Measurements from ENCODE around the gene SNRPA.
A peak's percentile ranks its signal among the peaks of the same experiment; 100 is the strongest.
"Not testable (repeated sequence)": the region's sequence is repeated elsewhere in the genome, so short reads cannot be mapped to it uniquely, and the experiment has no call there.

Gene SNRPA

DNA sequence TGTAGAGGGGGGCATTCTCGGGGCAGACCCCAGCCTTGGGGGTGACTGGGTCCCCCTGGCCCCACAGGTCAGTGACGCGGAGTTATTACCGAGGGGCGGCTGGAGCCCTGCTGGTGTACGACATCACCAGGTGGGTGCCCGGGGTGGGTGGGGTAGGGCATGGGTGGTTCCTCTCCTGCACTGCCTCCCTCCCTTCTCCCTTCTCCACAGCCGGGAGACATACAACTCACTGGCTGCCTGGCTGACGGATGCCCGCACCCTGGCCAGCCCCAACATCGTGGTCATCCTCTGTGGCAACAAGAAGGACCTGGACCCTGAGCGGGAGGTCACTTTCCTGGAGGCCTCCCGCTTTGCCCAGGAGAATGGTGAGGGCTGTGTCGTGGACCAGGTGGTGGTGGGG, 32.7 kb downstream of the SNRPA start:
- Histone ChIP-seq H3K36me3 (ENCODE audit: control insufficient read depth, low read depth, low read length) (no peaks in the 10 kb centered on the region), H3K27me3 (ENCODE audit: control insufficient read depth, insufficient read depth, low read length) (no peaks in the 10 kb centered on the region), H3K9ac (ENCODE audit: low read length) (no peak overlapping the region), H3K4me3 (ENCODE audit: low read length) (no peak overlapping the region), H3K4me1 (ENCODE audit: control insufficient read depth, low read depth, low read length) (peaks cover 3% of the 10 kb centered on the region), H3K9me3 (ENCODE audit: control insufficient read depth, low read depth, low read length) (no peaks in the 10 kb centered on the region), H3K27ac (ENCODE audit: low read length) (no peak overlapping the region)

DNA sequence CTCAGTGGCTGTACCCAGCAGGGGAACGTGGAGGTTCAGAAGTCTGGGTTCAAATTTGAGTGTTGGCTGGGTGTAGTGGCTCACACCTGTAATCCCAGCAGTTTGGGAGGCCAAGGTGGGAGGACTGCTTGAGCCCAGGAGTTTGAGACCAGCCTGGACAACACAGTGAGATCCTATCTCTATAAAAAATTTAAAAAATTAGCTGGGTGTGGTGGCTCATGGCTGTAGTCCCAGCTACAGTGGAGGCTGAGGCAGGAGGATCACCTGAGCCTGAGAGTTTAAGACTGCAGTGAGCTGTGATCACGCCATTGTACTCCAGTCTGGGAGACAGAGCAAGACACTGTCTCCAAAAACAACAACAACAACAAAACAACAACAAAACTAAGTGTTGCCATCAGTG, 33.1 kb downstream of the SNRPA start:
- not testable (repeated sequence) for H3K27ac ChIP-seq (ENCODE audit: low read length); H3K9ac ChIP-seq (ENCODE audit: low read length); H3K4me3 ChIP-seq (ENCODE audit: low read length); H3K27me3 ChIP-seq (ENCODE audit: control insufficient read depth, insufficient read depth, low read length); H3K9me3 ChIP-seq (ENCODE audit: control insufficient read depth, low read depth, low read length); H3K4me1 ChIP-seq (ENCODE audit: control insufficient read depth, low read depth, low read length); H3K36me3 ChIP-seq (ENCODE audit: control insufficient read depth, low read depth, low read length)

DNA sequence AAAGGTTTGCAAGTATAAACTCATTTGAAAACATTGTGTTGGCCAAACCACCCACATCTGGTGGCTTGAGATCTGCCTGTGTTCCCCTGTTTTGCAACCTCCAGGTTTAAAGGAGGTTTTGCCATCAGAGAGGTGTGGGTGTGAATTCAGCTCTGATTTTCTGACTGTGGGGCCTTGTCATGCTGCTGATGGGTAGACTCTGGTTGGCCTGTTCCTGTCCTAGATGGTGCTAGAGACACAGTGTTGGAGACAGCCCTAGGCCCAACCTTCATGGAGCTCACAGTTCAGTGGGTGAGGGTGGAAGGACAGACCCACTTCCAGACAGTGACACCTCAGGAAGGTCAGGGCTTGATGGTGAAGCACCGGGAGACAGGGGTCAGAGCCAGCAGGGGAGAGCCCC, 34.5 kb downstream of the SNRPA start:
- H3K9me3 ChIP-seq (ENCODE audit: control insufficient read depth, low read depth, low read length): no peaks in the 10 kb centered on the region
- no peak overlapping the region for H3K9ac ChIP-seq (ENCODE audit: low read length)
- no peaks in the 10 kb centered on the region for H3K36me3 ChIP-seq (ENCODE audit: control insufficient read depth, low read depth, low read length)
- no peak overlapping the region for H3K4me3 ChIP-seq (ENCODE audit: low read length)
- no peaks in the 10 kb centered on the region for H3K4me1 ChIP-seq (ENCODE audit: control insufficient read depth, low read depth, low read length)
- no peak overlapping the region for H3K27ac ChIP-seq (ENCODE audit: low read length)
- no peaks in the 10 kb centered on the region for H3K27me3 ChIP-seq (ENCODE audit: control insufficient read depth, insufficient read depth, low read length)

DNA sequence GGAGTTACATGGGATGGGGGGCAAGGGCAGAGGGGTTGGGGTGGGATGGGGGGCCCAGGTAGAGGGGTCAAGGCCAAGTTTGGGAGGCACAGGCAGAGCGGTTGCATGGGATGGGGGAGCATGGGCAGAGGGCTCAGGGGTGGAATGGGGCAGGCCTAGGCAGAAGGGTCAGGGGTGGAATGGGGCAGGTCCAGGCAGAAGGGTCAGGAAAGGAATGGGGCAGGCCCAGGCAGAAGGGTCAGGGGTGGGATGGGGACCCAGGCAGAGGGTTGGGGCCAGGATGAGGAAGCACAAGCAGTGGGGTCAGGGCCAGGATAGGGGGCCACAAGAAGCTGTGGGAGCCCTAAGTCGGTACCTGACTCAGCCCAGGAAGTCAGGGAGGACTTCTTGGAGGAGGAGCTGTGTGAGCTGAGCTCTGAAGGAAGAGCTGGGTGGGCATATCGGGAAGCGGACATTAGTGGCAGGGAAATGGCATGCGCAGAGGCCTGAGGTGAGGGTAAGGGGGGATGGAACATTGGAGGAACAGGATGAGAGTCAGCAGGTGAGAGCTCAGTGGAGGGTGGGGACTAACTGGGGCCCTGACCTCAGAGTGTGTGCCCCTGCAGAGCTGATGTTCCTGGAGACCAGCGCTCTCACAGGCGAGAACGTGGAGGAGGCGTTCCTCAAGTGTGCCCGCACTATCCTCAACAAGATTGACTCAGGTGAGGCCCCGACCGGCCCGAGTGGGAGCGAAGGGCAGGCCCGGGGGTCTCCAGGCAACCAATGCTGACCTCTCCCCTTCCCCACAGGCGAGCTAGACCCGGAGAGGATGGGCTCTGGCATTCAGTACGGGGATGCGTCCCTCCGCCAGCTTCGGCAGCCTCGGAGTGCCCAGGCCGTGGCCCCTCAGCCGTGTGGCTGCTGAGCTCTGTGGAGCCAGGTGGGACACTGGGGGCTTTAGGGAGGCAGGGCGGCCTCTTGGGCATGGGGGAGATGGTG, 35.3 kb downstream of the SNRPA start:
- no peak overlapping the region for H3K9ac ChIP-seq (ENCODE audit: low read length)
- no peaks in the 10 kb centered on the region for H3K9me3 ChIP-seq (ENCODE audit: control insufficient read depth, low read depth, low read length)
- no peaks in the 10 kb centered on the region for H3K4me1 ChIP-seq (ENCODE audit: control insufficient read depth, low read depth, low read length)
- no peaks in the 10 kb centered on the region for H3K36me3 ChIP-seq (ENCODE audit: control insufficient read depth, low read depth, low read length)
- no peak overlapping the region for H3K27ac ChIP-seq (ENCODE audit: low read length)
- no peaks in the 10 kb centered on the region for H3K27me3 ChIP-seq (ENCODE audit: control insufficient read depth, insufficient read depth, low read length)
- no peak overlapping the region for H3K4me3 ChIP-seq (ENCODE audit: low read length)

- Histone ChIP-seq H3K9ac (ENCODE audit: low read length) (no peak overlapping the region), H3K4me3 (ENCODE audit: low read length) (no peak overlapping the region), H3K27ac (ENCODE audit: low read length) (no peak overlapping the region), H3K36me3 (ENCODE audit: control insufficient read depth, low read depth, low read length) (no peaks in the 10 kb centered on the region), H3K4me1 (ENCODE audit: control insufficient read depth, low read depth, low read length) (no peaks in the 10 kb centered on the region), H3K9me3 (ENCODE audit: control insufficient read depth, low read depth, low read length) (no peaks in the 10 kb centered on the region), H3K27me3 (ENCODE audit: control insufficient read depth, insufficient read depth, low read length) (no peaks in the 10 kb centered on the region)
These were observed 40.3 kb downstream of the SNRPA start for GRCh38 chr19:40791349-40791748.

DNA sequence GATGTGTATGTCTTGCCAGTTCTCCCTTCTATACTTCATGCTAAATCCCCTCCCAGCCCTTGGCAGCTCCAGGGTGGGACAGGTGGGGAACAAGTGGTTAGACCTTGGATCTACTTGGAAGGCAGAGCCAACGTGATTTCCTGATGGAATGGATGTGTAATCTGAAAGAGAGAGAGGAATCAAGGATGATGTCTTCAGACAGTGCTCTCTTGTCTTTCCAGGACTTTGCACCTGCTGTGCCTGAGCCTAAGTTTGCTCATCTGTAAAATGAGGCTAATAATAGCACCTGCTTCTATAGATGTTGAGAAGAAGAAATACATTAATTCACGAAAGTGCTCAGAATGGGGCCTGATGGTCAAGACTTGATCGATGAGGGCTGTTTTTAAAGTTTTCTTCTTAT, 41.0 kb downstream of the SNRPA start:
- H3K36me3 ChIP-seq (ENCODE audit: control insufficient read depth, low read depth, low read length): no peaks in the 10 kb centered on the region
- no peaks in the 10 kb centered on the region for H3K4me1 ChIP-seq (ENCODE audit: control insufficient read depth, low read depth, low read length)
- no peak overlapping the region for H3K4me3 ChIP-seq (ENCODE audit: low read length)
- no peak overlapping the region for H3K9ac ChIP-seq (ENCODE audit: low read length)
- no peak overlapping the region for H3K27ac ChIP-seq (ENCODE audit: low read length)
- no peaks in the 10 kb centered on the region for H3K27me3 ChIP-seq (ENCODE audit: control insufficient read depth, insufficient read depth, low read length)
- no peaks in the 10 kb centered on the region for H3K9me3 ChIP-seq (ENCODE audit: control insufficient read depth, low read depth, low read length)

DNA sequence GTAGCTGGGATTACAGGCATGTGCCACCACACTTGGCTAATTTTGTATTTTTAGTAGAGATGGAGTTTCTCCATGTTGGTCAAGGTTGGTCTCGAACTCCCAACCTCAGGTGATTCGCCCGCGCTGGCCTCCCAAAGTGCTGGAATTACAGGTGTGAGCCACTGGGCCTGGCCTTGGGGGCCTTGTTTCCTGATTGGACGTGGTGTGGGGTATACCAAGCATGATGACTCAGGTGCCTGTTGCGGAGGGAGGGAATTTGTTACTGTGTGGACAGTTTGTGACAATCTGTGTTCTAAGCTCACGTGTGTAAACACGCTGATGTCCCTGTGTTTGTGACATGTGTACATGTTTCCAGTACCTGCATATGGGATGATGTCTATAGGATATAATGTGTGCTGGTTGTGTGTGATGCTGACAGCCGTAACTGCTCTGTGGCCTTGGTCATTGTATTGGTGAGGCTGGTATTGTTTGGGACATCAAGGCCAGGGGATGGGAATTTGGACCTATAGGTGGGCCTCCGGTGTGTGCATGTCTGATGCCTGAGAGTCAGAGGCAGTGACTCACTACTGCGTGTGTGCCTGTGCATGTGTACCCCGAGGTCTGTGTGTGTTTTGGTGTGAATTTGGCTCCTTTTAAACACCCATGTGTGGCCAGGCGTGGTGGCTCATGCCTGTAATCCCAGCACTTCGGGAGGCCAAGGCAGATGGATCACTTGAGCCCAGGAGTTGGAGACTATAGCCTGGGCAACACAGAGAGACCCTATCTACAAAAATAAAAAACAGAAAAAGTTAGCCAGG, 46.4 kb downstream of the SNRPA start:
- H3K27ac ChIP-seq (ENCODE audit: low read length): no peak overlapping the region
- no peaks in the 10 kb centered on the region for H3K4me1 ChIP-seq (ENCODE audit: control insufficient read depth, low read depth, low read length)
- H3K36me3 ChIP-seq (ENCODE audit: control insufficient read depth, low read depth, low read length): peaks cover 17% of the 10 kb centered on the region
- no peaks in the 10 kb centered on the region for H3K27me3 ChIP-seq (ENCODE audit: control insufficient read depth, insufficient read depth, low read length)
- no peak overlapping the region for H3K4me3 ChIP-seq (ENCODE audit: low read length)
- H3K9ac ChIP-seq (ENCODE audit: low read length): peak overlapping the region; percentile 74
- no peaks in the 10 kb centered on the region for H3K9me3 ChIP-seq (ENCODE audit: control insufficient read depth, low read depth, low read length)

GRCh38 chr19:40797963-40798682, 47.1 kb downstream of the SNRPA start:
- Histone ChIP-seq H3K27ac (ENCODE audit: low read length) (peak overlapping the region; percentile 71), H3K9ac (ENCODE audit: low read length) (peak overlapping the region; percentile 74), H3K9me3 (ENCODE audit: control insufficient read depth, low read depth, low read length) (no peaks in the 10 kb centered on the region), H3K27me3 (ENCODE audit: control insufficient read depth, insufficient read depth, low read length) (no peaks in the 10 kb centered on the region), H3K4me1 (ENCODE audit: control insufficient read depth, low read depth, low read length) (peaks cover 3% of the 10 kb centered on the region), H3K36me3 (ENCODE audit: control insufficient read depth, low read depth, low read length) (peaks cover 24% of the 10 kb centered on the region), H3K4me3 (ENCODE audit: low read length) (peak overlapping the region; percentile 76)

DNA sequence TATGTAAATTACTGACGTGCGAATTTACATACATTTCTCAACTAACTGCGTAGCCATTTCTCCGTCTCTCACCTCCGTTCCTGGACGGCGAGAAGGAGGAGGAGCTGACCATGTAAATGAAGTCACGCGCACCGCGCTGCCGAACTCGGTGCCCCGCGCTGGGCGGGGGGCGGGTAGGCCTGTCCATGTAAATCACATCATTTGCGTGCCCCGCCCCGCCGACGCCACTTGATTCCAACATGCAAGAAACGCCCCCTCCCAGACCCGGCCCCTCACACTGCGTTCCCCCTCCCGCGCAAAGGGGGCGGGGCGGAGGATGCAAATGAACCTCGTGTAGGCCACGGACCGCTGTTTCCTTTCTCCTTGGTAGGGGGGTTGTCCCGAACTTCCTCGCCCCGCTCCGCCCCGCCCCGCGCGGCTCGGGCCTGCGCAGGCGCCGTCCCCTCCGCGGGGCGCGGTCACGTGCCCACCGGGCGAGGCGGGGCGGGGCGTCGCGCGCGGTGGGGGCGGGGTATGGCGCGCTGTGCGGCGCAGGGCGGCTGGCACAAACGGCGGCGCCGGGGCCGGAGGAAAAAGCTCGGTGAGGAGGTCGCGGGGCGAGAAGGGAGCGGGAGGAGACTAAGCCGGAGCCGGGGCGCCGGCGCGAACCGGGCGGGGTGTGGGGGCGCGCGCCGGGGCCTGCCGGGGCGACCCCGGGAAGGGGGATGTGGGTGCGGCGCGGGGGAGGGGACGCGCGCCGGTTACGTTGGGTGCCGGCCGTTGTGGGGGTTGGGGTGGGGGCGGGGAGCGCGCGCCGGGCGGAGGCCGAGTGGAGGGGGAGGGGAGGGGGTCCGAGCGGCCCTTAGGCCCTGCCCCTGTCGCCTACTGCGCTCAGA, 47.9 kb downstream of the SNRPA start, which contains the start of gene EGLN2:
Gene EGLN2, plus strand, starts transcription at position 509 of the 875 bp plus-strand sequence. CDS start 1,382 bp downstream, outside the sequence.
- Histone ChIP-seq H3K9ac (ENCODE audit: low read length) (peak within 1 kb of the TSS; percentile 84), H3K4me3 (ENCODE audit: low read length) (peak within 1 kb of the TSS; percentile 76), H3K36me3 (ENCODE audit: control insufficient read depth, low read depth, low read length) (peaks cover 28% of the 10 kb centered on the region), H3K27me3 (ENCODE audit: control insufficient read depth, insufficient read depth, low read length) (no peaks in the 10 kb centered on the region), H3K4me1 (ENCODE audit: control insufficient read depth, low read depth, low read length) (peaks cover 11% of the 10 kb centered on the region), H3K27ac (ENCODE audit: low read length) (peak within 1 kb of the TSS; percentile 71), H3K9me3 (ENCODE audit: control insufficient read depth, low read depth, low read length) (no peaks in the 10 kb centered on the region)

- Histone ChIP-seq H3K27me3 (ENCODE audit: control insufficient read depth, insufficient read depth, low read length) (no peaks in the 10 kb centered on the region), H3K36me3 (ENCODE audit: control insufficient read depth, low read depth, low read length) (peaks cover 34% of the 10 kb centered on the region), H3K4me1 (ENCODE audit: control insufficient read depth, low read depth, low read length) (peaks cover 18% of the 10 kb centered on the region), H3K4me3 (ENCODE audit: low read length) (peak overlapping the region; percentile 66), H3K27ac (ENCODE audit: low read length) (peak overlapping the region; percentile 43), H3K9me3 (ENCODE audit: control insufficient read depth, low read depth, low read length) (no peaks in the 10 kb centered on the region), H3K9ac (ENCODE audit: low read length) (peak overlapping the region; percentile 84)
These were observed 48.7 kb downstream of the SNRPA start for GRCh38 chr19:40799558-40800338.

Data from iPS-18a (cell line).